ENCODE measurements around the gene CAV3.

CAV3 gene

GRCh38 chr3:8736436-8736835, 2.8 kb downstream of the CAV3 start:
- DNase-seq: no peak

- no peak for DNase-seq
These were observed 3.7 kb downstream of the CAV3 start for GRCh38 chr3:8737301-8737700.

- no peak for DNase-seq
These were observed 4.2 kb downstream of the CAV3 start for GRCh38 chr3:8737823-8738222.

GRCh38 chr3:8738639-8739038, 5.0 kb downstream of the CAV3 start:
- no peak for DNase-seq

- peak; percentile 12 for DNase-seq
These were observed 6.3 kb downstream of the CAV3 start for GRCh38 chr3:8739757-8740504.

- DNase-seq: no peak
These were observed 8.1 kb downstream of the CAV3 start for GRCh38 chr3:8741581-8742261.

GRCh38 chr3:8743021-8743601, 9.5 kb downstream of the CAV3 start:
- DNase-seq: no peak

- DNase-seq: no peak
These were observed 10.3 kb downstream of the CAV3 start for GRCh38 chr3:8743911-8744310.

GRCh38 chr3:8745619-8746370, 12.2 kb downstream of the CAV3 start:
- no peak for DNase-seq

- DNase-seq: no peak
These were observed 13.3 kb downstream of the CAV3 start for GRCh38 chr3:8746780-8747345.

- DNase-seq: no peak
These were observed 15.7 kb downstream of the CAV3 start for GRCh38 chr3:8749316-8749715.

GRCh38 chr3:8752832-8753231, 19.2 kb downstream of the CAV3 start:
- no peak for DNase-seq

- DNase-seq: no peak
These were observed 21.5 kb downstream of the CAV3 start for GRCh38 chr3:8755097-8755496.

- DNase-seq: no peak
These were observed 22.1 kb downstream of the CAV3 start for GRCh38 chr3:8755564-8756237.

- no peak for DNase-seq
These were observed 23.1 kb downstream of the CAV3 start for GRCh38 chr3:8756671-8757070.

GRCh38 chr3:8757551-8758518, 24.2 kb downstream of the CAV3 start:
- no peak for DNase-seq

GRCh38 chr3:8759038-8759707, 25.6 kb downstream of the CAV3 start:
- DNase-seq: no peak

- DNase-seq: no peak
These were observed 26.5 kb downstream of the CAV3 start for GRCh38 chr3:8760091-8760490.

- no peak for DNase-seq
These were observed 26.9 kb downstream of the CAV3 start for GRCh38 chr3:8760506-8760905.

- no peak for DNase-seq
These were observed 28.3 kb downstream of the CAV3 start for GRCh38 chr3:8761866-8762265.
